HG03097 (cell line): Measurements from ENCODE around the gene PCDHGA3.
A peak's percentile ranks its signal among the peaks of the same experiment; 100 is the strongest.
"Not testable (repeated sequence)": the region's sequence is repeated elsewhere in the genome, so short reads cannot be mapped to it uniquely, and the experiment has no call there.

Source experiments
- ATAC-seq: cut with Tn5 transposase; IDR thresholded peaks from one replicate; pipeline ENCODE4 v1.9.1; 2021; ENCODE audit not compliant: unreplicated experiment, low FRiP score

The PCDHGA3 gene

GRCh38 chr5:141343242-141343952 lies at the start of gene PCDHGA3:
Gene PCDHGA3 (plus strand): TSS chr5:141343829. CDS start chr5:141344034, 205 bp downstream.
- ATAC-seq, result no peak

- ATAC-seq, result no peak
Measured at GRCh38 chr5:141298376-141298775, 45.3 kb upstream of the PCDHGA3 start.

GRCh38 chr5:141303756-141304155 lies 39.9 kb upstream of the PCDHGA3 start, which contains the start of gene SLC25A2:
Gene SLC25A2 (minus strand): TSS chr5:141304049. CDS start chr5:141303865, 184 bp downstream.
- no peak for ATAC-seq

GRCh38 chr5:141306630-141307029 lies 37.0 kb upstream of the PCDHGA3 start:
- ATAC-seq, result no peak

- ATAC-seq, result no peak
Measured at GRCh38 chr5:141313711-141314110, 29.9 kb upstream of the PCDHGA3 start.

GRCh38 chr5:141316963-141317362 lies 26.7 kb upstream of the PCDHGA3 start:
- not testable (repeated sequence) for ATAC-seq

GRCh38 chr5:141319202-141319601 lies 24.4 kb upstream of the PCDHGA3 start:
- no peak for ATAC-seq

- no peak for ATAC-seq
Measured at GRCh38 chr5:141319699-141320098, 23.9 kb upstream of the PCDHGA3 start.

- ATAC-seq, result peak; percentile 95
Measured at GRCh38 chr5:141320225-141321169, 23.1 kb upstream of the PCDHGA3 start, which contains the start of gene TAF7. Gene TAF7 (minus strand): TSS chr5:141320784. CDS start chr5:141320044, 740 bp downstream.

- ATAC-seq, result no peak
Measured at GRCh38 chr5:141322261-141322660, 21.4 kb upstream of the PCDHGA3 start.

GRCh38 chr5:141326088-141326854 lies 17.4 kb upstream of the PCDHGA3 start:
- peak; percentile 81 for ATAC-seq

- no peak for ATAC-seq
Measured at GRCh38 chr5:141328231-141328630, 15.4 kb upstream of the PCDHGA3 start.

- ATAC-seq, result no peak
Measured at GRCh38 chr5:141330299-141331080, 13.1 kb upstream of the PCDHGA3 start, which contains the start of gene PCDHGA1. Gene PCDHGA1 (plus strand): TSS chr5:141330514.

- ATAC-seq, result not testable (repeated sequence)
Measured at GRCh38 chr5:141332571-141332970, 11.1 kb upstream of the PCDHGA3 start.

- ATAC-seq, result no peak
Measured at GRCh38 chr5:141338538-141339306, 4.9 kb upstream of the PCDHGA3 start, which contains the start of gene PCDHGA2. Gene PCDHGA2 (plus strand): TSS chr5:141338760.

GRCh38 chr5:141340781-141341354 lies 2.8 kb upstream of the PCDHGA3 start:
- not testable (repeated sequence) for ATAC-seq

- no peak for ATAC-seq
Measured at GRCh38 chr5:141342773-141343172, 856 bp upstream of the PCDHGA3 start.

- ATAC-seq, result no peak
Measured at GRCh38 chr5:141343953-141344463, 379 bp downstream of the PCDHGA3 start.
